ENCODE results near the gene ACVRL1.

ACVRL1 gene

GRCh38 chr12:51898506-51898905 is 8.8 kb upstream of the ACVRL1 start:
- no peak for DNase-seq (ENCODE audit: low read depth in 2 of 2)

- DNase-seq (ENCODE audit: low read depth in 2 of 2), result no peak
These were observed 8.4 kb upstream of the ACVRL1 start for GRCh38 chr12:51898937-51899336.

- no peak for DNase-seq (ENCODE audit: low read depth in 2 of 2)
These were observed 6.9 kb upstream of the ACVRL1 start for GRCh38 chr12:51900323-51900889.

- DNase-seq (ENCODE audit: low read depth in 2 of 2), result no peak
These were observed 6.0 kb upstream of the ACVRL1 start for GRCh38 chr12:51901121-51901817.

- DNase-seq (ENCODE audit: low read depth in 2 of 2), result no peak
These were observed 5.4 kb upstream of the ACVRL1 start for GRCh38 chr12:51901881-51902280.

GRCh38 chr12:51904951-51905470 is 2.3 kb upstream of the ACVRL1 start:
- no peak for DNase-seq (ENCODE audit: low read depth in 2 of 2)

GRCh38 chr12:51905471-51906429 is 1.6 kb upstream of the ACVRL1 start:
- DNase-seq (ENCODE audit: low read depth in 2 of 2), result no peak

- DNase-seq (ENCODE audit: low read depth in 2 of 2), result no peak
These were observed 748 bp upstream of the ACVRL1 start for GRCh38 chr12:51906430-51907082.

GRCh38 chr12:51907856-51908425 is 637 bp downstream of the ACVRL1 start:
- DNase-seq (ENCODE audit: low read depth in 2 of 2), result no peak

GRCh38 chr12:51908876-51909592 is 1.7 kb downstream of the ACVRL1 start:
- DNase-seq (ENCODE audit: low read depth in 2 of 2), result no peak

- no peak for DNase-seq (ENCODE audit: low read depth in 2 of 2)
These were observed 2.9 kb downstream of the ACVRL1 start for GRCh38 chr12:51910168-51910567.

- DNase-seq (ENCODE audit: low read depth in 2 of 2), result no peak
These were observed 3.4 kb downstream of the ACVRL1 start for GRCh38 chr12:51910691-51911090.

- no peak for DNase-seq (ENCODE audit: low read depth in 2 of 2)
These were observed 4.0 kb downstream of the ACVRL1 start for GRCh38 chr12:51911307-51911706.

- DNase-seq (ENCODE audit: low read depth in 2 of 2), result no peak
These were observed 4.7 kb downstream of the ACVRL1 start for GRCh38 chr12:51911788-51912711.

GRCh38 chr12:51913071-51914033 is 6.0 kb downstream of the ACVRL1 start:
- DNase-seq (ENCODE audit: low read depth in 2 of 2), result no peak

- no peak for DNase-seq (ENCODE audit: low read depth in 2 of 2)
These were observed 7.0 kb downstream of the ACVRL1 start for GRCh38 chr12:51914034-51914923.

GRCh38 chr12:51915003-51915625 is 7.8 kb downstream of the ACVRL1 start:
- no peak for DNase-seq (ENCODE audit: low read depth in 2 of 2)
